ENCODE data around the gene SMG6. TPM values are rescaled to one million over a fixed set of nuclear protein-coding genes. Genes with fewer than 3 reads are reported as not detected.

Gene SMG6
- total RNA-seq, 1 experiment from 2014 or later, result 13.5 TPM

GRCh38 chr17:2223617-2223927 lies 80.0 kb downstream of the SMG6 start:
- Mint-ChIP-seq H3K27ac (ENCODE audit: unreplicated experiment) (no peak overlapping the region), H3K36me3 (ENCODE audit: insufficient read depth, unreplicated experiment) (no peaks in the 10 kb centered on the region), H3K9me3 (ENCODE audit: low read depth, unreplicated experiment) (no peaks in the 10 kb centered on the region), H3K4me1 (ENCODE audit: low read depth, unreplicated experiment) (no peaks in the 10 kb centered on the region), H3K27me3 (ENCODE audit: unreplicated experiment) (no peaks in the 10 kb centered on the region), H3K4me3 (ENCODE audit: low read depth, unreplicated experiment) (no peak overlapping the region)
- intact Hi-C loops (cut with micrococcal nuclease; ENCODE audit: unreplicated experiment), result no loop called here
- no TSS peak for BruUV-seq (replicated peaks)
- DNase-seq, result no peak
- no peak for TF ChIP-seq CTCF (IDR thresholded peaks at IDR 0.05; ENCODE audit: unreplicated experiment)
- CTCF ChIA-PET, result no interaction called here

GRCh38 chr17:2222901-2223616 lies 80.5 kb downstream of the SMG6 start:
- H3K27me3 Mint-ChIP-seq (ENCODE audit: unreplicated experiment), result no peaks in the 10 kb centered on the region
- no TSS peak for BruUV-seq (replicated peaks)
- intact Hi-C loops (cut with micrococcal nuclease; ENCODE audit: unreplicated experiment), result no loop called here
- H3K4me3 Mint-ChIP-seq (ENCODE audit: low read depth, unreplicated experiment), result no peak overlapping the region
- CTCF ChIA-PET, result no interaction called here
- no peaks in the 10 kb centered on the region for H3K36me3 Mint-ChIP-seq (ENCODE audit: insufficient read depth, unreplicated experiment)
- H3K9me3 Mint-ChIP-seq (ENCODE audit: low read depth, unreplicated experiment), result no peaks in the 10 kb centered on the region
- TF ChIP-seq CTCF (IDR thresholded peaks at IDR 0.05; ENCODE audit: unreplicated experiment), result no peak
- H3K27ac Mint-ChIP-seq (ENCODE audit: unreplicated experiment), result no peak overlapping the region
- no peak for DNase-seq
- no peaks in the 10 kb centered on the region for H3K4me1 Mint-ChIP-seq (ENCODE audit: low read depth, unreplicated experiment)

- H3K36me3 Mint-ChIP-seq (ENCODE audit: insufficient read depth, unreplicated experiment), result no peaks in the 10 kb centered on the region
- no peaks in the 10 kb centered on the region for H3K4me1 Mint-ChIP-seq (ENCODE audit: low read depth, unreplicated experiment)
- BruUV-seq (replicated peaks), result no TSS peak
- DNase-seq, result no peak
- no peak overlapping the region for H3K4me3 Mint-ChIP-seq (ENCODE audit: low read depth, unreplicated experiment)
- intact Hi-C loops (cut with micrococcal nuclease; ENCODE audit: unreplicated experiment), result no loop called here
- TF ChIP-seq CTCF (IDR thresholded peaks at IDR 0.05; ENCODE audit: unreplicated experiment), result no peak
- CTCF ChIA-PET, result no interaction called here
- no peaks in the 10 kb centered on the region for H3K27me3 Mint-ChIP-seq (ENCODE audit: unreplicated experiment)
- H3K9me3 Mint-ChIP-seq (ENCODE audit: low read depth, unreplicated experiment), result no peaks in the 10 kb centered on the region
- H3K27ac Mint-ChIP-seq (ENCODE audit: unreplicated experiment), result no peak overlapping the region
These were observed 81.3 kb downstream of the SMG6 start for GRCh38 chr17:2222301-2222700.

- CTCF ChIA-PET, result interaction anchor here (0.5 kb wide), 1 partner anchor 165 kb away, joined by 3 read pairs; no protein-coding TSS in a partner anchor
- Mint-ChIP-seq H3K4me1 (ENCODE audit: low read depth, unreplicated experiment) (no peaks in the 10 kb centered on the region), H3K27ac (ENCODE audit: unreplicated experiment) (no peak overlapping the region), H3K9me3 (ENCODE audit: low read depth, unreplicated experiment) (no peaks in the 10 kb centered on the region), H3K27me3 (ENCODE audit: unreplicated experiment) (no peaks in the 10 kb centered on the region), H3K4me3 (ENCODE audit: low read depth, unreplicated experiment) (no peak overlapping the region), H3K36me3 (ENCODE audit: insufficient read depth, unreplicated experiment) (peaks cover 4% of the 10 kb centered on the region)
- no TSS peak for BruUV-seq (replicated peaks)
- TF ChIP-seq CTCF (IDR thresholded peaks at IDR 0.05; ENCODE audit: unreplicated experiment), result no peak
- intact Hi-C loops (cut with micrococcal nuclease; ENCODE audit: unreplicated experiment), result no loop called here
- DNase-seq, result no peak
These were observed 85.2 kb downstream of the SMG6 start for GRCh38 chr17:2218426-2218825.
